IPS-11a (cell line): ENCODE measurements around the gene CACNA2D2.

ENCODE experiments used
- H3K4me3 ChIP-seq: one replicate; pipeline ENCODE4 v1.5.1; 2013; ENCODE audit warnings: low read depth, low read length, control low read depth

Gene CACNA2D2

GRCh38 chr3:50319181-50319893 is 184.1 kb downstream of the CACNA2D2 start:
- H3K4me3 ChIP-seq = no peak overlapping the region

DNA sequence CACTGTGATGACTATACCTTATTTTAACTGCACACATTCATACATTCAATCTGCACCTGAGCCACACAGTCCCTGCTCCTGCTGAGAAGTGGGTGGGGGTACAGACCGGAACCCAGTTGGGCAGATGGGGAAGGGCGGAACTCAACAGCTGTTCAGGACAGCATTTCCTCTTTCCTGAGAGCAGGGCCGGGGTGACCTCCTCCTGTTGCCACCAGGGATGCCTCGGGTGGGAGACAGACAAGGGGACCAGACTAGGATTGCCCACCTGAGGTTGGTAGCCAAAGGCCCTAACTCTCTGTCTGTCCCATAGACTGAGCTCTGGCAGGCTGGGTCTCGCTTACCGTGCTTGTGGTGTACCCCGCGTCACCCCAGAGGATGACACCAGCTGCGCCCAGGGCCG is 184.8 kb downstream of the CACNA2D2 start:
- no peak overlapping the region for H3K4me3 ChIP-seq

DNA sequence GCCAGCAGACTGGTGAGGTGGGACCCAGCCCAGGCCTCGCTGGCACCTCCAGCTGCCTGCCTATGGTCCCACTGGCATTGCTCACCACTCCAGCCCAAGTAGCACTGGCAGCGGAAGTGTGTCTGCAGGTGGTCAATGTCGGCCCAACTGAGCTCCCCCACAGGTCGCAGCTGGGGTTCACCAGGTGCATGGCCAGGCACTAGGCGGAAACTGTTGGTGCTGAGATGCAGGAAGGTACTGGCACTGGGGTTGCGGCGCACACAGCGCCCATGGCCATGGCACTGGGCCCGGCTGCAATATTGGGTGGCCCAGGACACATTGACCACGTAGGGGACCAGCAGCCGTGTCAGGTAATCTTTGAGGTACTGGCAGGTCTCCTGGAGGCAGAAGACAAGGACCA is 185.3 kb downstream of the CACNA2D2 start:
- no peak overlapping the region for H3K4me3 ChIP-seq

DNA sequence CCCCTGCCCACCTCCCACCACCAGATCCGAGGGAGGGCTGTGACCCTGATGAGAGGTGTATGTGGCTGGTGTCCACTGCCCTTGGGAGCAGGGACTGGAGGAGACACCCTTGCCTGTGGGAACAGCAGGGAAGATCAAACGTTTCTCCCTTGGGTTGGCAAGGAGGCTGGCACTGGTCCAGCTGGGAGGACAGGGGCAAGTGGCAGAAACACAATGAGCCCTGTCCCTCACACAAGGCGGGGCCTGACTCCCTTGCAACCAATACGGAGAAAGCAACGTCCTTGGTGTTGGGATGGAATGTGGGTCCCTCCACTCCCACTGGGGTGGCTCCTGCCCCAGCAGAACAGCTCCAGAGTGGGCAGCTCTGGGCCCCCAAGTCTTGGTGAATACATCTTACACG is 186.1 kb downstream of the CACNA2D2 start:
- no peak overlapping the region for H3K4me3 ChIP-seq

- H3K4me3 ChIP-seq = no peak overlapping the region
Measured at GRCh38 chr3:50316657-50317242, 186.7 kb downstream of the CACNA2D2 start.

GRCh38 chr3:50314816-50315215 is 188.6 kb downstream of the CACNA2D2 start:
- H3K4me3 ChIP-seq = no peak overlapping the region

GRCh38 chr3:50314342-50314741 is 189.1 kb downstream of the CACNA2D2 start:
- no peak overlapping the region for H3K4me3 ChIP-seq
